GM21619 (cell line): ENCODE measurements around the gene PGAP6.
"Not testable (repeated sequence)": the region's sequence is repeated elsewhere in the genome, so short reads cannot be mapped to it uniquely, and the experiment has no call there.

ENCODE experiments used
- ATAC-seq: cut with Tn5 transposase; IDR thresholded peaks from one replicate; pipeline ENCODE4 v1.9.1; 2021; ENCODE audit not compliant: unreplicated experiment

PGAP6 gene

GRCh38 chr16:333406-334094 lies 48.2 kb downstream of the PGAP6 start:
- ATAC-seq, result no peak

GRCh38 chr16:331181-331814 lies 50.5 kb downstream of the PGAP6 start:
- not testable (repeated sequence) for ATAC-seq

- no peak for ATAC-seq
Measured at GRCh38 chr16:330741-331140, 51.0 kb downstream of the PGAP6 start.

- no peak for ATAC-seq
Measured at GRCh38 chr16:325375-326145, 56.2 kb downstream of the PGAP6 start.

- ATAC-seq, result no peak
Measured at GRCh38 chr16:324451-325334, 57.1 kb downstream of the PGAP6 start.

GRCh38 chr16:324201-324450 lies 57.7 kb downstream of the PGAP6 start:
- ATAC-seq, result no peak

GRCh38 chr16:322476-323143 lies 59.2 kb downstream of the PGAP6 start:
- ATAC-seq, result no peak

- ATAC-seq, result no peak
Measured at GRCh38 chr16:321532-321931, 60.2 kb downstream of the PGAP6 start.
